Measurements from ENCODE around the gene KCNJ8. TPM values are rescaled to one million over a fixed set of nuclear protein-coding genes. Genes with fewer than 3 reads are reported as not detected.
A peak's percentile ranks its signal among the peaks of the same experiment; 100 is the strongest.

The KCNJ8 gene
- total RNA-seq (ENCODE audit: low replicate concordance): 0.06 TPM in 1 of 2 replicates, not detected in the other

DNA sequence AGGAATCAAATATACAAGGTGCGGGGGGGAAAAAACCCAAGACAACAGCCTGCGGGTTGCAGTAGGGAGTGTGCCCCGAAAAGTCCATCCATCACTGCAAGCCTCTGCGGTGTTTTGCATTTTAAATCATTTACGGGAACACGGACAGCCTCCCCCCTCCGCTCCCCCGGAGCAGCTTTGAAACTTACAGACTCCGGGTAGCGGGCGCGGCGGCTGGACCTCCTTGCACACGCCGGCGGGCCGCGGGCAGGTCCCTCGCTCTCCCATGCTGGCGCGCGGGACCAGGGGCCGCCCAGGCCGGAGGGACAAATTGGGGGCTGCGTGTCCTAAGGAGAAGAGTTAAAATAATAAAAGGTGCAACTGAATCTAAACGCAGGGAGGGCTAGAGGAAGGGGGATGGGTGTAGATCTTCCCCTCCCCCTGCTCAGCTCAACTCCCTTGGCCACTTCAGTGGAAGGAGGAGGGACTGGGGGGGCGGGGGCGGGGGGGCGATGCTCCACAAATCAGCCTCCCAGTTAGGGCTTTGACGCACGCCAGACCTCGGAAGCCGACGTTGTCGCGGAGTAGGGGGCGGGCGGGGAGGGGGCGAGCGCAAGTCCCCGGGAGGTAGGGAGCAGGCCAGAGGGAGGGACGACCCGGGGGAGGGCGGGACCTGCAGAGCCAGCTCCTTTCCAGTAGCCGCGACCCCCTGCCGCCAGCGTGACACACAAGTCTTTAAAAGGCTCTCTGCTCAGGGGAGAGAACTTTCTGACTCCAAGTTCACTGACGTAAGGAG, at the start of gene KCNJ8:
Gene KCNJ8 (minus strand): TSS at position 349 of the 775 bp plus-strand sequence. CDS start 1,090 bp downstream, outside the sequence.
- Histone ChIP-seq H3K9me3 (ENCODE audit: low read depth) (no peaks in the 10 kb centered on the region), H4K20me1 (ENCODE audit: low read depth) (peaks cover 4% of the 10 kb centered on the region), H3K4me2 (peak within 1 kb of the TSS; percentile 90), H3K27ac (no peak within 1 kb of the TSS), H3K4me1 (no peaks in the 10 kb centered on the region), H3K9ac (no peak within 1 kb of the TSS), H3K4me3 (peak within 1 kb of the TSS; percentile 68), H2AFZ (replicated peaks) (peak within 1 kb of the TSS; percentile 81), H3K79me2 (ENCODE audit: low read depth) (no peaks in the 10 kb centered on the region), H3K36me3 (no peaks in the 10 kb centered on the region), H3F3A (ENCODE audit: low read depth) (peaks cover 13% of the 10 kb centered on the region), H3K27me3 (peaks cover 73% of the 10 kb centered on the region)
- H3K4me3 Mint-ChIP-seq: peak within 1 kb of the TSS; percentile 85
- H3K36me3 Mint-ChIP-seq: peaks cover under 1% of the 10 kb centered on the region
- DNase-seq (ENCODE audit: low spot score): peak; percentile 81
- peaks cover 21% of the 10 kb centered on the region for H3K4me1 Mint-ChIP-seq
- no peaks in the 10 kb centered on the region for H3K9me3 Mint-ChIP-seq
- TF ChIP-seq EZH2phosphoT487 (IDR thresholded peaks at IDR 0.05) (no peak), EZH2 (IDR thresholded peaks at IDR 0.05) (peak; percentile 51)
- TF ChIP-seq, protein P1, sequence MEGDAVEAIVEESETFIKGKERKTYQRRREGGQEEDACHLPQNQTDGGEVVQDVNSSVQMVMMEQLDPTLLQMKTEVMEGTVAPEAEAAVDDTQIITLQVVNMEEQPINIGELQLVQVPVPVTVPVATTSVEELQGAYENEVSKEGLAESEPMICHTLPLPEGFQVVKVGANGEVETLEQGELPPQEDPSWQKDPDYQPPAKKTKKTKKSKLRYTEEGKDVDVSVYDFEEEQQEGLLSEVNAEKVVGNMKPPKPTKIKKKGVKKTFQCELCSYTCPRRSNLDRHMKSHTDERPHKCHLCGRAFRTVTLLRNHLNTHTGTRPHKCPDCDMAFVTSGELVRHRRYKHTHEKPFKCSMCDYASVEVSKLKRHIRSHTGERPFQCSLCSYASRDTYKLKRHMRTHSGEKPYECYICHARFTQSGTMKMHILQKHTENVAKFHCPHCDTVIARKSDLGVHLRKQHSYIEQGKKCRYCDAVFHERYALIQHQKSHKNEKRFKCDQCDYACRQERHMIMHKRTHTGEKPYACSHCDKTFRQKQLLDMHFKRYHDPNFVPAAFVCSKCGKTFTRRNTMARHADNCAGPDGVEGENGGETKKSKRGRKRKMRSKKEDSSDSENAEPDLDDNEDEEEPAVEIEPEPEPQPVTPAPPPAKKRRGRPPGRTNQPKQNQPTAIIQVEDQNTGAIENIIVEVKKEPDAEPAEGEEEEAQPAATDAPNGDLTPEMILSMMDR (IDR thresholded peaks at IDR 0.05): no peak
- H3K27me3 Mint-ChIP-seq (ENCODE audit: insufficient read depth, low read depth): peaks cover 2% of the 10 kb centered on the region
- H3K27ac Mint-ChIP-seq: peak within 1 kb of the TSS; percentile 61

DNA sequence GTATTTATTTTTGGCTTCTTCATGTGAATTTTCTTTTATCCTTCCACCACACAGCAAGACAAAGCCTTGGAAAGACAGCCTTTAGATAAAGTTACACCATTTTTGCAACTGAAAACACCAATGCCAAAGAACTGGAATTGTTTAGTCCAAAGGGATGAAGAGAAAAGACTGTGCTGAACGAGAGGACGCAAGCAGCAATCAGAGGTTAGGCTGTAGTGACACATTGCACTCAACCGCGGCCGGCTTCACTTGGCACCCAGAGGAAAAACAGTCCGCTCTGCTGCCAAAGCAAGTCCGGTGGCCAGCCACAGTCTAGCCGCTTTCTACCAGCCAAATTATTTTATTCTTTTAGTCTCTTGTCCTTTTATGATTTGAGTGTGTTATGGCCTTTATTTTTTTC, 49.1 kb upstream of the KCNJ8 start:
- Histone ChIP-seq H4K20me1 (ENCODE audit: low read depth) (no peaks in the 10 kb centered on the region), H3K4me2 (no peak overlapping the region), H3K4me1 (no peaks in the 10 kb centered on the region), H3K27me3 (no peaks in the 10 kb centered on the region), H3K36me3 (no peaks in the 10 kb centered on the region), H3K4me3 (no peak overlapping the region), H3K27ac (no peak overlapping the region), H3K9me3 (ENCODE audit: low read depth) (no peaks in the 10 kb centered on the region), H3F3A (ENCODE audit: low read depth) (no peaks in the 10 kb centered on the region), H3K79me2 (ENCODE audit: low read depth) (no peaks in the 10 kb centered on the region), H2AFZ (replicated peaks) (no peak overlapping the region), H3K9ac (no peak overlapping the region)
- H3K4me3 Mint-ChIP-seq: no peak overlapping the region
- DNase-seq (ENCODE audit: low spot score): no peak
- H3K9me3 Mint-ChIP-seq: no peaks in the 10 kb centered on the region
- TF ChIP-seq EZH2phosphoT487 (IDR thresholded peaks at IDR 0.05) (no peak), EZH2 (IDR thresholded peaks at IDR 0.05) (no peak)
- TF ChIP-seq, protein P1 (IDR thresholded peaks at IDR 0.05): no peak
- H3K4me1 Mint-ChIP-seq: peaks cover 8% of the 10 kb centered on the region
- peaks cover under 1% of the 10 kb centered on the region for H3K36me3 Mint-ChIP-seq
- no peak overlapping the region for H3K27ac Mint-ChIP-seq
- H3K27me3 Mint-ChIP-seq (ENCODE audit: insufficient read depth, low read depth): no peaks in the 10 kb centered on the region

DNA sequence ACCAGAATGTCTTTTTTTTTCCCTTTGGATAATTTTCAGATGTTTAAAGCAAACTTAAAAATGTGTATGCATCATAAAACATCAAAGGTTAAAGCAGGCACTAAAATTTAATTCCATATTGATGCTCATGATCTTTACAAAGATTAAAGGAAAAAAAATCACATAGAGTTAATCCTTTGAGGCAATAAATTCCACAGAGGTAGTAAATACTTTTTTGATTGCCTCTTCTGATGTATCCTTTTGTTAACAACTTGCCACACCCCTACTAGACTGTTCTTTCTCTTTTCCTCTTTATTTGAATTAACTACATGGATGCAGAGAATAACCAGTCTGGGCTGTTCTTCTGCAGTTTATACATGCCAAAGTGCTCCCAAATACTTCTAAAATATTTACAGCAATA, 45.2 kb upstream of the KCNJ8 start:
- no peaks in the 10 kb centered on the region for H3K27me3 ChIP-seq
- H3K9me3 Mint-ChIP-seq: no peaks in the 10 kb centered on the region
- H3K4me2 ChIP-seq: no peak overlapping the region
- H3K4me1 ChIP-seq: no peaks in the 10 kb centered on the region
- H3K36me3 Mint-ChIP-seq: no peaks in the 10 kb centered on the region
- H4K20me1 ChIP-seq (ENCODE audit: low read depth): no peaks in the 10 kb centered on the region
- H3K9ac ChIP-seq: no peak overlapping the region
- no peaks in the 10 kb centered on the region for H3K27me3 Mint-ChIP-seq (ENCODE audit: insufficient read depth, low read depth)
- no peak overlapping the region for H3K4me3 Mint-ChIP-seq
- H3K9me3 ChIP-seq (ENCODE audit: low read depth): no peaks in the 10 kb centered on the region
- DNase-seq (ENCODE audit: low spot score): no peak
- H3K27ac ChIP-seq: no peak overlapping the region
- no peaks in the 10 kb centered on the region for H3K36me3 ChIP-seq
- peaks cover 8% of the 10 kb centered on the region for H3K4me1 Mint-ChIP-seq
- H3K4me3 ChIP-seq: no peak overlapping the region
- H3F3A ChIP-seq (ENCODE audit: low read depth): no peaks in the 10 kb centered on the region
- TF ChIP-seq EZH2 (IDR thresholded peaks at IDR 0.05): no peak
- TF ChIP-seq, protein P1 (IDR thresholded peaks at IDR 0.05): no peak
- no peak for TF ChIP-seq EZH2phosphoT487 (IDR thresholded peaks at IDR 0.05)
- H2AFZ ChIP-seq (replicated peaks): no peak overlapping the region
- no peaks in the 10 kb centered on the region for H3K79me2 ChIP-seq (ENCODE audit: low read depth)
- no peak overlapping the region for H3K27ac Mint-ChIP-seq
